ENCODE measurements around the gene CDK3.

The CDK3 gene

DNA sequence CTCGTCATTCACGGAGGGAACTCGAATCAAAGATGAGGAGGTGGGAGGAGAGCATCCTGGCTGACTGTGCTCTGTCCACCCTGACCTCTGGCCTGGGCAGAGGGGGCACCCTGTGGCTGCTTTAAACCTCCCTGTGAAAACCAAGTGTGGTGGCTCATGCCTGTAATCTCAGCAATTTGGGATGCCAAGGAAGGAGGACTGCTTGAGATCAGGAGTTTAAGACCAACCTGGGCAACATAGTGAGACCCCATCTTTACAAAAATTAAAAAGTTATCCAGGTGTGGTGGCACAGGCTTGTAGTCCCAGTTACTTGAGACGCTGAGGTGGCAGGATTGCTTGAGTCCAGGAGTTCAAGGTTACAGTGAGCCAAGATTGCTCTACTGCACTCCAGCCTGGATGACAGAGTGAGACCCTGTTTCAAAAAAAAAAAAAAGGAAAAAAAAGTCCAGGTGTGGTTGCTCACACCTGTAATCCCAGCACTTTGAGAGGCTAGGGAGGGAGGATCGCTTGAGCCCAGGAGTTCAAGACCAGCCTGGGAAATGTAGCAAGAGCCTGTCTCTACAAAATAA is 5.8 kb upstream of the CDK3 start:
- no peak for DNase-seq

DNA sequence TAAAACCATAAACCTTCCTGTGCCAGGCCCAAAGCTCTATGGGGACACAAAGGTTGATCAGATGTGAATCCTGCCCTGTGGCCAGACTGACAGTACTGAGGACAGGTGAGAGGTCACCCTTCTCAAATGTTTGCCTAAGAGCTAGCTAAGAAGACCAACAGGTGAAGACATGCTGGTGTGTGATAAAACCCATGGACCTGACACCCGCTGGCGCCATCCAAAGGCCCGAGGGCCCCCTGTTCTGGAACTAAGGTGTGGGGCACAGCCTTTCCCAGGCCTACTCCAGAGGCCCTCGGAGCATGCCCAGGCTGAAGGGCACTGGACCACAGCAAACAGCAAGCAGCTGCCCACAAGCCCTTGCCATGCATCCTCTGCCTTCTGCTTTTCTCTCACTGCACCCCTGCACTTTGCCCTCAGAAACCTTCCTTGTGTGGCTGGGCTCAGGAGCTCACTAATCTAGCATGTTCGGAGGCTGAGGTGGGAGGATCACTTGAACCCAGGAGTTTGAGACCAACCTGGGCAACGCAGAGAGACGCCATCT is 5.2 kb upstream of the CDK3 start:
- no peak for DNase-seq

DNA sequence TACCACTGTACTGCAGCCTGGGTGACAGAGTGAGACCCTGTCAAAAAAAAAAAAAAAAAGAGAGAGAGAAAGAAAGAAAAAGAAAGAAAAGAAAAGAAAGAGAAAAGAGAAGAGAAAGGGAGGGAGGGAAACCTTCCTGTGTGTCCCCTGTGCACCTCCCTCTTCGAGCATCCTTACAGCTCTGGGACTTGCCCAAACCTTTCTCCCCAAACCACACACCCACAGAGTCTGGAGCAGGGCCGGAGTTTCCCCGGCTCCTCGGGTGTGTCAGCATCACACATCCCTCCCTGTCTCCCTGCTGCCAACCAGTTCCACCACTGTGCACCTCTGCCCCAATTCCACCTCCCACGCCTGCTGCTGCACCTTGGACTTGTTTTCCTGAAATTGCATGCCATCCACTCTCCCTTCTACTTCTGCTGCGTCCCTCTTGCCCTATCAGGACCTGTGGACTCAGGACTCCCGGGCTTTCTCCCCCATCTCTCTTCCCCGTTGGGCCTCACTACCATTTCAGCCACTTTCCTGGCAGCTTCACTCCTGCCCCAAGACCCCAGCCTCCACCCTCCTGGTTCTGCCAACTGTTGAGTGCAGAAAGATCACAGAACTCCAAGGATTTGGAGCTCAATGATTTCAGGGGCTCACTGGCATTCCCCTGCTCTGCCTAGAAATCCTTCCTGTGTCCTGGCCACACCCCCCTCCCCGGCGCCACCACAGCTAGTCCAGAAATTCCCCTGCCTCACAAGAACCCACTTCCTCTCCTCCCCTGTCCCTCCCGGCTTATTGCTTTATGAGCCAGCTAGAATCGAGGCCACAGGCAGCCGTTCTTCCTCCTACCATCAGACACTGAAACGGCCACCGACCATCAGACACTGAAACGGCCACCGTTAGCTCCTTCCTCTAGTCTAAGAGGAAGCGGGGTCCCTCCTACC is 3.7 kb upstream of the CDK3 start:
- DNase-seq, result peak; percentile 40

DNA sequence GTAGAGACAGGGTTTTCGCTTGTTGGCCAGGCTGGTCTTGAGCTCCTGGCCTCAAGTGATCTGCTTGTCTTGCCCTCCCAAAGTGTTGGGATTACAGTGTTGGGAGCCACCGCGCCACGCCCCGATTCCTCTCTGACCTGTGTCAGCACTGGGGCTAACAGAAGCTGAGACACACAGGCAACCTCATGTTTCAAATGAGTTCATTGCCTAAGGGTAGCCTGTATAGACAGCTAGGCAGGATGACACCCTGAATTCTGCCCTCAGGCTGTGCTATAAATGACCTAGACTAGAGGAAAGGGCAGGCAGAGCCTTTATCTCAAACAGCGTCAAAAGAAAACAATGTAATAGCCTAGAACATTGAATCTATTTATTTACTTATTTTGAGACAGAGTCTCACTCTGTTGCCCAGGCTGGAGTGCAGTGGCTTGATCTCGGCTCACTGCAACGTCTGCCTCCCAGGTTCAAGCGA is 2.3 kb upstream of the CDK3 start:
- no peak for DNase-seq

DNA sequence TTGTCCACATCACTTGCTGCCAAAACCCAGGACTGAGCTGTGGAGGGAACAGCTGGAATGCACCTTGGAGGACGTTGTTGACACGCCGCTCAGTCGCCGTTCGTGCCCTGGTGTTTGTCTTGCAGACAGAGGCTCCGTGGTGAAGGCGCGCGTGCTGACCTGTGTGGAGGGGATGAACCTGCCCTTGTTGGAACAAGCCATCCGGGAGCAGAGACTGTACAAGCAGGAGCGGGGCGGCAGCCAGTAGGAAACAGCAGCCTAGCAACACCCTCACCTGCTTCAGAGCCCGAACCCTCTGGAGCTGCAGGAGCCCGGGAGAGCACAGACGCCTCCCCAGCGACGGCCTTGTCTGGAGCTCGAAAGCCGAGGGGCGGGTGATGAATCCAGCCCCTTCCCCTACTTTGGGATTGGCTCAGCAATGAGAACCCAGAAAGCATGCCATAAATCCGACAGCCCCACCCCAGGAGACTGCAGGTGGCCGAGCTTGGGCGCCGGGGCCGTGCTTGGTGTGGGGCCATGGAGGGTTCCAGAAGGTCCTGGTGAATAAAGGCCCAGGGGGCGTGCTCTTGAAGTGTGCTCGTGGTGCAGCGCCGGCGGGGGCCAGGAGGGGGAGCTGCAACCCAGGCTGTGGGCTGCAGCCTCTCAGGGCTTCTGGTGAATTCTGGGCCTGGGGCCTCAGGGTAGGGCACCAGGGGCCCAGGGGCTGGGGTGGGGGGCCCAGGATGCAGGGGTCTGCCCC is 470 bp upstream of the CDK3 start:
- peak; percentile 85 for DNase-seq

DNA sequence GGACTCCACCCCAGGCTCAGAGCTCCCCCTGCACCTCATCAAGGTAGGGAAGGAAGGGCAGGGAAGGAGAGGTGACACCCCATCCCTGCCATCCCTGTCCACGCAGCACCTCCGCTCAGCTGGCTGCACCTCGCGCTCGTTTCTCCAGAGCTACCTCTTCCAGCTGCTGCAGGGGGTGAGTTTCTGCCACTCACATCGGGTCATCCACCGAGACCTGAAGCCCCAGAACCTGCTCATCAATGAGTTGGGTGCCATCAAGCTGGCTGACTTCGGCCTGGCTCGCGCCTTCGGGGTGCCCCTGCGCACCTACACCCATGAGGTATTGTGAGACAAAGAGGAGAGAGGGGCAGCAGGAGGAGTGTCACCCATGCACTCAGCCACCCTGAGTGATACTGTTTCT is 1.4 kb downstream of the CDK3 start:
- no peak for DNase-seq

DNA sequence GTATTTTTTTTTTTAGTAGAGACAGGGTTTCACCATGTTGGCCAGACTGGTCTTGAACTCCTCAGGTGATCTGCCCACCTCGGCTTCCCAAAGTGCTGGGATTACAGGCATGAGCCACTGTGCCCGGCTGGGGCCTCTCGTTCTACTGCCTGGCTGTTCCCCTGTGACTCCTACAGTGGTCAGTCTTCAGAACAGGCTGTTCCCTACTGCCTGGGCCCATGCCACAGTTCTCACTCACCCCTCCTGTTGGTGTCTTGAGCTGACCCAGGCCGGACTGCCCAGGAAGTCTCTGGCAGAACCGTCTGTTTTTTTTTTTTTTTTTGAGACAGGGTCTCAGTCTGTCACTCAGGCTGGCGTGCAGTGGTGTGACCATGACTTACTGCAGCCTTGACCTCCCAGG is 3.3 kb downstream of the CDK3 start:
- DNase-seq, result no peak

DNA sequence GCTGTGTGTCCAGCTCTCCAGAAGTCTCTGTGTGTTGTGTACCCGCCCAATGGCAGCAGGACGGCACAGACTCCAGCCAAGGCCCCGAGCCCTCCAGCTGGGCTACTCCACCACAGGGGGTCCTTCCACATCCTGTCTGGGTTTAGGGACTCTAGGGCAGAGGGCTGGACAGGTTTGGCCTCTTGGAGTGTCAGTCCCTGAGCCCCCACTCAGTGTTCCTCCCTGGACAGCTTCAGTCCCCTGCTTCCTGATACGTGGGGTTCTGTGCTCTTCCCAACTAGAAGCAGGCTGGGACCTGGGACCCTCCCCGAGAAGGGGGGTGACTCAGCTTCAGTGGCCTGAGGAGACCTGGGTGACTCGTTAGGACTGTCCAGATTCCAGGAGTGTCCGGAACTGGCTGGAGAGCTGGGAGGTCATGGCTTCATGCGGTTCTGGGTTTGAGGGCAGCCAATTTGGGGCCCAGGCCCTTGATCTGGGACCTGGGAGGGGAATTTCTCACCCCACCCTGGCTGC is 4.2 kb downstream of the CDK3 start:
- DNase-seq, result no peak

DNA sequence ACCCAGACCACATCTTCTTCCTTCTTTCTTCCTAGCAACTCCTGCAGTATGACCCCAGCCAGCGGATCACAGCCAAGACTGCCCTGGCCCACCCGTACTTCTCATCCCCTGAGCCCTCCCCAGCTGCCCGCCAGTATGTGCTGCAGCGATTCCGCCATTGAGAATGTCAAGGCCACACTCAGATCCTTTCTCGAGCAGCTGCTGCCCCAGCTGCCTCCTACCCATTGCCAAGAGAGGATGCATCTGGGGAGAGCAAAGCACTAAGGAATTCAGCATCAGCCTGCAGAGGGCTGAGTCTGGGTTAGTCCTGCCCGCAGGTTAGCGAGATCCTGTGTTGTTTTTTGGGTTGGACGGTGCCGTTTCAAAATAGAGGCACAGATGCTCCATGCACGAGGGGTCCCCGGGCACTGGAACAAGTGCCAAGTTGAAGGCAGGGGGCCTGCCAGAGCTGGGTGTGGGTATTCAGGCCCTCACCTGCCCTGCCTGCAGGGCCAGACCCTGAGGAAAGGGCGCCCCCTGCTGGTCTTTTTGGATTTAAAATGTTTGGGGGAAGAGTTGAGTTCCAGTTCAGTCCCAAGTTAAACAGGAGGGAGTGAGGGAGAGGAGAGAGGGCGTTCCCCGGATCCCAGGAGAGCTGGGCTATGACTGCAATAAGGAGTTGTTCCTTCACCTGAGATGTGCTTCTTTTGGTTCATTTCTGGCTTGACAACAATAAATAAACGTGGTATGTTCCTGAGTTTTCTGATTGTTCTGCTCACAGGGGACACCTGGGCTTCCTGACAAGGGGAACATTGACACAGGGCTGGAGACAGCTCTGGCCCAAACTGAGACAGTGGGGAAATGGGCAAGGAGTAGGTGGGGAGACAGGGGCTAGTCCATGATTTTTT is 4.9 kb downstream of the CDK3 start:
- peak; percentile 91 for DNase-seq

DNA sequence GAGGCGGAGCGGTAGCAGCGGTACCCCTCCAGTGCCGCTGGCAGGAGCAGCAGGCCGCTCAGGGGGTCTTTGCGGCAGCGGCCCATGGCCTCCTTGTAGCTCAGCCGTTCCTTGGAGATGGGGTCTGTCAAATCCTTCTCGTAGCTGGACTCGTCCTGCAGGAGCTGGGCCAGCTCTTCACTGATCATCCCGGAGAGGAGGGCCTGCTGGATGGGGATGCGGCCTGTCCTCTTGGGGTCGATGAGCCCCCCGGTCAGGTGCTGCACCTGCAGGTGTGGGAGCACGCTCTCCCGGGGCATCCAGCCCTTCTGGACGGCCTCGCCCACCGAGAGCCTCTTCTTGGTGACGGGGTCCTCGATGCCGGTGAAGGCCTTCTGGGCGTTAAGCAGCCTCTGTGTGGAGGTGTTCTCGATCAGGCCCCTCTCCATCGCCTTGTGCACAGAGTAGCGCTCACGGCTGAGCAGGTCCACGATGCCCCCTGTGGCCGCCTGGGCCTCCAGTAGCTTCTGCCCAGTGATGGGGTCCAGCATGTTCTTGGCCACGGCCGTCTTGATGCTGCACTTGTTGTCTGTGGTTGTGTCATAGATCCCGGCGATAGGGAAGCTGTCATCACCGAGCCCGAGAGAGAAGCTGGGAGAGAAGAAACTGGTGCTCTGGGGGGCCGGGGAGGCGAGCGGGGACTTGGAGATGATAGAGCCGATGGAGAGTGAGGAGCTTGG is 6.6 kb downstream of the CDK3 start:
- no peak for DNase-seq

DNA sequence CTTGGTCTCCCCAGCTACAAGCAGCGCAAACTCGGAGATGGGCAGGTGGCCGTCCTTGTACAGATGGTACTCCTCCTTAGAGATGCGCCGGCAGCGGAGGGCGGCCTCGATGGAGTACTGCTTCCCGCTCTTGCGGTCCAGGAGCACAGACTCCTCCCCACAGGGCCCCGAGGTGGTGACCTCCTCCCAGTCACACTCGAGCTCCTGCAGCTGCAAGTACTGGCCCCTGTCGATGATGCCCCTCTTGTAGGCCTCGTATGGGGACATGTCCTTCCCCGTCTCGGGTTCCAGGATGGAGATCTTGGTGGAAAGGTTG is 7.2 kb downstream of the CDK3 start:
- DNase-seq, result no peak

DNA sequence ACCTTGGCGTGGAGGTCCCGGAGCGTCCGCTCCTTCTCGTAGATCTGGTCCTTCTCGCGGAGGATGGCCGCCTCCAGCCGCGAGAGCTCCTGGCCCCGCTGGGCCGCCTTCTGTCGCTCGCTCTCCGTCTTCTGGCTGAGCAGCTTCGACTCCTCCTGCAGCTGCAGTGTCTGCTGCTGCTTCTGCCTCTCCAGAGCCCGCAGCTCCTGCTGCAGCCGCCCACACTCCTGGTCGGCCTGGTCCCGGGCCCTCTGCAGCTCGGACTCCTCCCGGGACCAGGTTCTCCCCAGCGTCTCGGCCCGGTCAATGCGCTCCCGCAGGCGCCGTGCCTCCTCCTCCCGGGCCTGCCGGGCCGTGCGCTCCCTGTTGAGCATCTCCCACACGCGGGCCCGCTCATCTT is 7.6 kb downstream of the CDK3 start:
- no peak for DNase-seq

DNA sequence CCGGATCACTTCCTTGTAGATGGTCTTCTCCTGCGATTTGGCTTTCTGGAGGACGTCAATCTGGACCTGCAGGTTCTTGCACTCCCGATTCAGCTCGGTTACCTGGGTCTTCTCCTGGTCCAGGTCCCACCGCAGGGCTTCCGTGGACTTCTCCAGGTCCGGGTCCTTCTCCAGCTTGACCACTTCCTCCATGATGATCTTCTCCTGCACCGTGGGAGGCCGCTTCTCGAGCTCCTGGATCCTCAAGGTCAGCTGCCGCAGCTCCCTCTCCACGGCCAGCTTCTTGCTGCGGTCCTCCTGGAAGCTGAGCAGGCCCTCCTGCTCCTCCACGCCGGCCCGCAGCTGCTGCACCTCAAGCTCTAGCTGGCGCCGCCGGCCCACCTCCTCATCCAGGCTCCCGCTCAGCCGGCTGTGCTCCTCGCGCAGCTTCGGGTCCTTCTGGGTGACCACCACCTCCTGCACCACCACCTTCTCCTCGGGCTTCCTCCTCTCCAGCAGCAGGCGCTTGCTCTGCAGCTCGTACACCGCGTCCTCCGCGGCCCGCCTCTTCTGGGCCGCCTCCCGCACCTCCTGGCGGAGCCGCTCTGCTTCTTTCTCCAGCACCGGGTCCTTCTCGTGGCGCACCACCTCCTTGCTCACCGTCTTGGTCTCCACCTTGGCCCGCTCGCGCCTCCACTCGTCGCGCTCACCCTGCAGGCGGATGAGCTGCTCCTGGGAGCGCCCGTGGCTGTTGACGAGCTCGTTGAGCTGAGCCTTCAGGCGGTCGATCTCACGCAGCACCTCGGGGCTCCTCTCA is 8.2 kb downstream of the CDK3 start:
- DNase-seq, result no peak

DNA sequence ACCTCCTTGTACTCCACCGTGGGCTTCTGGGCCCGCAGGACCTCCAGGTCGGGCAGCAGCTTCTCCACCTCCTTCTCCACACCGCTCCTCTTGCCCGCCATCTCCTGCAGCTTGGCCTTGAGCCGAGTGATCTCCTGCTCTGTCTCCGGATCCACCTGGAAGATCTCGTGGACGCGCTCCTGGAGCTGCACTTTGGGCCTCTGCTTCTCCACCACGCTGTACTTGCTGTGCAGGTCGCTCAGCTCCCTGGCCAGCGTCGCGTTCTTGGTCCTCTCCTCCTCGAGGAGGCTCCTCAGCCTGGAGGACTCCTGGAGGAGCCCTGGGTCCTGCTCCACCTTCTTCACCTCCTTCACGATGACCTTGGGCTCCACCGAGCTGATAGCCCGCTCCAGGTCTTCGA is 8.8 kb downstream of the CDK3 start:
- DNase-seq, result no peak

DNA sequence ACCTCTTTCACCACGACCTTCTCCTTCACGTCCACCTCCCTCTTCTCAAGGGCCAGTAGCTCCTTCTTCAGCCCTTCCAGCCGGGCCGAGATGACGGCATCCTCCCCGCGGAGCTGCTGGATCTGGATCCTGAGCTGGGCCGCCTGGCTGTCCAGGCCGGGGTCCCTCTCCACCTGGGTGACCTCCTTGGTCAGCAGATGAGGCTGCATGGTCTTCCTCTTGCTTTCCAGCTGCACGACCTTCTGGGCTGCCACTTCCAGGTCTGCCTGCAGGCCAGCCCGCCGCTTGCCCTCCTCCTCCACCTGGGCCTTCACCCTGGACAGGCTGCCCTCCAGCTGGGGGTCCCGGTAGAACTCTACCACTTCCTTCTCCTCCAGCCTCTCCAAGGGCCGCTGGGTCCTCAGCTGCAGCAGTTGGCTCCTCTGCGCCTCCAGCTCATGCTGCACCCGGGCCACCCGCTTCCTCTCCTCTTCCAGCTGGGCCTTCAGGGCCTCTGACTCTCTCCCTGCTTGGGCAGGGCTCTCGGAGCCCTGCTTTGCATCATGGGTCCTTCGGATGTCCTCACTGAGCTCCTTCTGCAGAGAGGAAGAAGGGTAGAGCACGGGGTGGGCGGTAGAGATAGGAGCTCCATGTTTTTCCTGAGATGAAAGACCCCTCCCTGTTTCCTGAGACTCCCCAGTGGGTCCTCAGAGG is 9.5 kb downstream of the CDK3 start:
- DNase-seq, result no peak

DNA sequence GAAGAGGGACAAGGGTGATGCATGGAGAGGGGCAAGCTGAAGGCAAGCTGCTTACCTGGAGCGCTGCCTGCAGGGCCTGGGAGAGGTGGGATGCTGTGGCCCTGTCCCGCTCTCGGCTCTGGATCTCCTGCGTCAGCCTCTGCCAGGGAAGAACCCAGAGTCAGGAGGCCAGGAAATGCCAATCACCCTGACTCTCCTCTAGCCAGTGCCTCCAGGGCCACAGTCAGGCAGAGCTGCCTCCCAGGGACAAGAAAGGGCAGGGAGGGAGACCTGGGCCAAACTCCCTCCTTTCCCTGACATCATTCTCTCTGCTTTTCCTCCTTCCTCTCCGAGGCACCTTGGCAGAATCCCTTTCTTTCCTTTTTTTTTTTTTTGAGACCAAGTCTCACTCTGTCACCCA is 11.3 kb downstream of the CDK3 start:
- no peak for DNase-seq

DNA sequence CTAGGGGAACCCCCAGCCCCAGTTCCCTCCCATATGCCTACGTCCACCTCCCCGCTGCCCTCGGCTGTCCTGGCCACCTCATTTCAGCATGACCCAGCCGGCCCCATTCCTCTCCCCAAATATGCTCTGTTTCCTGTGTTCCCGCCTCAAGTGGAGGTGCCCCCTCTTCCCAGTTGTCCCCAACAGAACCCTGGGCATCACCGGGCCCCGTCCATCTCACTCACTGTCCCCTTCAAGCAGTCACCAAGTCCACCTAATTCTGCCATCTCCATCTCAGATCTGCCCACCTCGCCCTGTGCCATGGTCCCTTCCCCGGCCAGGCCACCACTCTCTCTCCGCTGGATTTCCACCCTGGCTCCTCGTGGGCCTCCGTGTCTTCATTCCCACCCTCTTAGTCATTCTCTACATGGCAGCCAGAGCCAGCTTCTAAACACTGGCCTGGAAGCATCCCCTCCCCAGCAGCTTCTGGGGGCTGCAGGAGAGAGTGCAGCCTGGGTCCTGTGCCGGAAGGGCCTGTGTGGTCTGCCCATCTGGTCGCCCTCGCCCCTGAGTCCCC is 12.8 kb downstream of the CDK3 start:
- DNase-seq, result no peak

DNA sequence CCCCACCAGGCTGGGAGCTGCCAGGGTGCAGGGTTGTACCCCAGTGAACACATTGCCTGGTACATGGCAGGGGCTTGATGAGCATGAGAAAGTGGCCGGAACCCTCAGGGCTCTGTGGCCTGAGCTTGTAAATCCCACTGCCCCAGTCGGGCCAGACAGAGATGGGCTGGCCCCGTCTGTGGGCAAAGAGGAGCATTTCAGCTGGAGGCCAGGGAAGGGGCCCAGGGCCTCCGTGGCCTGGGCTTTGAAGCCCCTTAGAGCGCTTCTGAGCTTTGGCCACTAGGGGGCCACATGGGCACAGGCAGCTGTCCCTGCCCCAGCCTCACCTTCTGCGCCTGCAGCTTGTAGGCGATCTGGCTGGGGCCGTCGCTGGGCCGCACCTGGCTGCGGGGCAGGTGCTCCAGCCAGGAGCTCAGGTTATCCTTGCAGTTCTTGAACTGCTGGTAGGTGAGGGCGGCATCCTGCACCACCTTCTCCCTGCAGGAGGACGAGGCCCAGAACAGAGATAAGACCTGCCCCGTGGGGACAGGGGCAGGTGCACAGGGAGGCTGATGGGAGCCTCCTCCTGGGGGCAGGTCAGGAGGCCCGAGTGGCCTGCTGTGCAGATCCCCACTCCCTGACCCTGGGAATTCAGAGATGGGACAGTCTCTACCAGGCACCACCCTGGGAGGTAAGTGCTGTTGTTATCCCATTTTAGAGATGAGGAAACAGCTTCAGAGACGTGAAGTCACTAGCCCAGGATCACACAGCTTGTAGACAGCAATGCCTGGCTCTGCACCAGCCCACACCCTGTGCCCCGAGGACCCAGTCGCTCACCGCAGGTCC is 13.7 kb downstream of the CDK3 start:
- DNase-seq, result peak; percentile 86

DNA sequence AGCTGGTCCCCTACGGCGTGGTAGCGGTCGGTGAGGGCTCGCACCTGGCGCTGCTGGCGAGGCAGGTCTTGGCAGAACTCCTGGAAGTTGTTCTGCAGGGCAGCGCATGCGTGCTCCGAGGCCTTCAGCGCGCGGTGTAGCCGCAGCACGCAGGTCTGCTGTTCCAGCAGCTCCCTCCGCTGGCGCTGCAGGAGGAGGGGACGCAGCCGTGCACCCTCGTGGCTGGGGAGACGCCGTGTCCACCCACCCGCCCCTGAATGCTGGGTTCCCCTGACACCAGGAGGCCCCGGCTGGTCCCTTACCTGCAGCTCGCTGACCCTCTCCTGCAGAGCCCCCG is 14.2 kb downstream of the CDK3 start:
- no peak for DNase-seq
